GM20000 (cell line): Measurements from ENCODE around the gene TRIM47.
"Not testable (repeated sequence)": the region's sequence is repeated elsewhere in the genome, so short reads cannot be mapped to it uniquely, and the experiment has no call there.

Experiments used
- DNase-seq: peaks from one replicate; pipeline ENCODE4 v3.0.0; 2012; ENCODE audit warnings: low spot score
- CTCF ChIP-seq: IDR thresholded peaks from 2 replicates; pipeline ENCODE4 v1.5.1; 2012; ENCODE audit warnings: mild to moderate bottlenecking, control low read depth; ENCODE audit errors: extremely low read depth, missing control alignments

The TRIM47 gene

GRCh38 chr17:75893305-75894048, 15.1 kb upstream of the TRIM47 start:
- TF ChIP-seq CTCF, result no peak
- no peak for DNase-seq

- no peak for TF ChIP-seq CTCF
- DNase-seq, result no peak
Measured at GRCh38 chr17:75892556-75893224, 14.3 kb upstream of the TRIM47 start.

GRCh38 chr17:75891605-75892555, 13.5 kb upstream of the TRIM47 start:
- TF ChIP-seq CTCF, result no peak

GRCh38 chr17:75891022-75891604, 12.7 kb upstream of the TRIM47 start:
- no peak for TF ChIP-seq CTCF
- DNase-seq, result no peak

More at GRCh38 chr17:75891605-75892555, 13.5 kb upstream of the TRIM47 start:
- no peak for DNase-seq

- no peak for TF ChIP-seq CTCF
- no peak for DNase-seq
Measured at GRCh38 chr17:75889454-75889853, 11.1 kb upstream of the TRIM47 start.

GRCh38 chr17:75888484-75888883, 10.1 kb upstream of the TRIM47 start:
- no peak for TF ChIP-seq CTCF
- no peak for DNase-seq

GRCh38 chr17:75885860-75886259, 7.5 kb upstream of the TRIM47 start:
- DNase-seq, result not testable (repeated sequence)
